ENCODE results near the gene CNR2.
"Not testable (repeated sequence)": the region's sequence is repeated elsewhere in the genome, so short reads cannot be mapped to it uniquely, and the experiment has no call there.

The CNR2 gene

DNA sequence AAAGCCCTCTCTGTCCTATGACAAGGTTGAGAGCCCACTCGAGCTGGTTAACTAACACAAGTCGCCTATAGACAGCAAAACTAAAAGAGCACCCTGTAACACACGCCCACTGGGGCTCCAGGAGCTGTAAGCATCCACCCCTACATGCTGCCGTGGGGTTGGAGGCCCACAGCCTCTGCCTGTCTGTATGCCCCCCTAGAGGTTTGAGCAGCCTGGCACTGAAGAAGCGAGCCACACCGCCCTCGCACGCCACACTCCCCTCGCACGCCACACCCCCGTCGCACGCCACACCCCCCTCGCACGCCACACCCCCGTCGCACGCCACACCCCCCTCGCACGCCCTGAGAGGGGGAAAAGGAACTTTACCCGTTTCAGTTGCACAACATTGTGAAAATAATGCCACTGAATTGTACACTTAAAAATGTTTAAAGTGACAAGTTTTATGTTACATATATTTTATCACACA, 74.7 kb downstream of the CNR2 start:
- DNase-seq (ENCODE audit: extremely low read depth, low read depth) = no peak
- TF ChIP-seq, protein P1, sequence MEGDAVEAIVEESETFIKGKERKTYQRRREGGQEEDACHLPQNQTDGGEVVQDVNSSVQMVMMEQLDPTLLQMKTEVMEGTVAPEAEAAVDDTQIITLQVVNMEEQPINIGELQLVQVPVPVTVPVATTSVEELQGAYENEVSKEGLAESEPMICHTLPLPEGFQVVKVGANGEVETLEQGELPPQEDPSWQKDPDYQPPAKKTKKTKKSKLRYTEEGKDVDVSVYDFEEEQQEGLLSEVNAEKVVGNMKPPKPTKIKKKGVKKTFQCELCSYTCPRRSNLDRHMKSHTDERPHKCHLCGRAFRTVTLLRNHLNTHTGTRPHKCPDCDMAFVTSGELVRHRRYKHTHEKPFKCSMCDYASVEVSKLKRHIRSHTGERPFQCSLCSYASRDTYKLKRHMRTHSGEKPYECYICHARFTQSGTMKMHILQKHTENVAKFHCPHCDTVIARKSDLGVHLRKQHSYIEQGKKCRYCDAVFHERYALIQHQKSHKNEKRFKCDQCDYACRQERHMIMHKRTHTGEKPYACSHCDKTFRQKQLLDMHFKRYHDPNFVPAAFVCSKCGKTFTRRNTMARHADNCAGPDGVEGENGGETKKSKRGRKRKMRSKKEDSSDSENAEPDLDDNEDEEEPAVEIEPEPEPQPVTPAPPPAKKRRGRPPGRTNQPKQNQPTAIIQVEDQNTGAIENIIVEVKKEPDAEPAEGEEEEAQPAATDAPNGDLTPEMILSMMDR (IDR thresholded peaks at IDR 0.05; ENCODE audit: low read depth, low read length, missing control alignments) = no peak
- peak overlapping the region; percentile 22 for H3K4me3 ChIP-seq (replicated peaks; ENCODE audit: low read depth, low read length)

DNA sequence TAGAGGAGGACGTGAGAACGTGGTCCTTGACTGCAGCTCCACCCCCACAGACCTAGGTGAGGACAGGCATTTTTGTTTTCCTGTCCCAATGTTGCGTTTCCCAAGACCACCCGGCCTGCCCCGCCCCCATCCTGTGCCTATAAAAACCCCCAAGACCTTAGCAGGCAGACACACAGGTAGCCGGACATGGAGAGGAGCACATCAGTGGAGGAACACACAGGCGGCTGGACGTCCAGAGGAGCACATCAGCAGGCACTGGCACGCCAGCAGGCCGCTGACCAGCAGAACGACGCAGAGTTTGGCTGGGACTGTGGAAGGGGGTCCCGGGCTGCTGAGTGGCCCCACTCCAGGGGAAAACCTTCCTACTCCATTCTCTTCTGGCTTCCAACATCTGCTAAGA, 75.3 kb downstream of the CNR2 start:
- DNase-seq (ENCODE audit: extremely low read depth, low read depth) = no peak
- H3K4me3 ChIP-seq (replicated peaks; ENCODE audit: low read depth, low read length) = peak overlapping the region; percentile 22
- TF ChIP-seq, protein P1 (IDR thresholded peaks at IDR 0.05; ENCODE audit: low read depth, low read length, missing control alignments) = no peak

DNA sequence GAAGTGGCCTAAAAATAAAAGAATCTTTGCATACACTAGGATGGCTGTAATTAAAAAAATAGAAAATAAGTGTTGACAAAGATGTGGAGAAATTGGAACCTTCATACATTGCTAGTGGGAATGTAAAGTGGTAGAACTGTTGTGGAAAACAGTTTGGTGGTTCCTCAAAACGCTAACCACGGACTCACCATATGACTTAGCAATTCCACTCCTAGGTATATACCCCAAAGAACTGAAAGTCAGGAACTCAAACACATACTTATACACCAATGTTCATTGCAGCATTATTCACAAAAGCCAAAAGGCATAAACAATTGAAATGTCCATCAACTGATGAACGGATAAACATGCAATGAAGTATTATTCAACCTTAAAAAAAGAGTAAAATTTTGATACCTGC, 77.1 kb downstream of the CNR2 start:
- no peak for DNase-seq (ENCODE audit: extremely low read depth, low read depth)
- TF ChIP-seq, protein P1 (IDR thresholded peaks at IDR 0.05; ENCODE audit: low read depth, low read length, missing control alignments) = no peak

DNA sequence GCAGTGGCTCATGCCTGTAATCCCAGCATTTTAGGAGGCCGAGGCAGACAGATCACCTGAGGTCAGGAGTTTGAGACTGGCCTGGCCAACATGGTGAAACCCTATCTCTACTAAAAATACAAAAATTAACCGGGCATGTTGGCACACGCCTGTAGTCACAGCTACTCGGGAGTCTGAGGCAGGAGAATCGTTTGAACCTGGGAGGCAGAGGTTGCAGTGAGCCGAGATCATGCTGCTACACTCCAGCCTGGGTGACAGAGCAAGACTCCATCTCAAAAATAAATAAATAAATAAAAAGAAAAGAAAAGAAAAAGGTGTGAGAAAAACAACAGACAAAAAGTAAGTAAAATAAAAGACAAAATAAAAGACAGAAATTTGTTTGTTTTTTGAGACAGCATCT, 79.0 kb downstream of the CNR2 start:
- not testable (repeated sequence) for DNase-seq (ENCODE audit: extremely low read depth, low read depth)

More for the DNA sequence above, 77.1 kb downstream of the CNR2 start:
- H3K4me3 ChIP-seq (replicated peaks; ENCODE audit: low read depth, low read length) = no peak overlapping the region

GRCh38 chr1:23827717-23828116, 85.4 kb downstream of the CNR2 start:
- H3K4me3 ChIP-seq (replicated peaks; ENCODE audit: low read depth, low read length) = no peak overlapping the region
- TF ChIP-seq, protein P1 (IDR thresholded peaks at IDR 0.05; ENCODE audit: low read depth, low read length, missing control alignments) = no peak
- no peak for DNase-seq (ENCODE audit: extremely low read depth, low read depth)

More for the DNA sequence above, 79.0 kb downstream of the CNR2 start:
- H3K4me3 ChIP-seq (replicated peaks; ENCODE audit: low read depth, low read length) = not testable (repeated sequence)

- DNase-seq (ENCODE audit: extremely low read depth, low read depth); H3K4me3 ChIP-seq (replicated peaks; ENCODE audit: low read depth, low read length): not testable (repeated sequence)
Measured at GRCh38 chr1:23826590-23826989, 86.6 kb downstream of the CNR2 start.

- no peak for DNase-seq (ENCODE audit: extremely low read depth, low read depth)
- TF ChIP-seq, protein P1 (IDR thresholded peaks at IDR 0.05; ENCODE audit: low read depth, low read length, missing control alignments) = no peak
- H3K4me3 ChIP-seq (replicated peaks; ENCODE audit: low read depth, low read length) = peak overlapping the region; percentile 87
Measured at GRCh38 chr1:23825762-23826522, 87.2 kb downstream of the CNR2 start.

All from HFF-Myc (cell line).